ENCODE data around the gene LHX8. TPM values are rescaled to one million over a fixed set of nuclear protein-coding genes. Genes with fewer than 3 reads are reported as not detected.

The LHX8 gene
- 1.00 TPM in 1 of 2 replicates, not detected in the other for total RNA-seq

GRCh38 chr1:75133750-75134646 is at the start of gene LHX8:
LHX8 (plus strand) TSS chr1:75134388; CDS start chr1:75136615, 2,227 bp downstream.

Data from smooth muscle cell of bladder (primary cell).